Measurements from ENCODE around the gene SLCO3A1.

DNA sequence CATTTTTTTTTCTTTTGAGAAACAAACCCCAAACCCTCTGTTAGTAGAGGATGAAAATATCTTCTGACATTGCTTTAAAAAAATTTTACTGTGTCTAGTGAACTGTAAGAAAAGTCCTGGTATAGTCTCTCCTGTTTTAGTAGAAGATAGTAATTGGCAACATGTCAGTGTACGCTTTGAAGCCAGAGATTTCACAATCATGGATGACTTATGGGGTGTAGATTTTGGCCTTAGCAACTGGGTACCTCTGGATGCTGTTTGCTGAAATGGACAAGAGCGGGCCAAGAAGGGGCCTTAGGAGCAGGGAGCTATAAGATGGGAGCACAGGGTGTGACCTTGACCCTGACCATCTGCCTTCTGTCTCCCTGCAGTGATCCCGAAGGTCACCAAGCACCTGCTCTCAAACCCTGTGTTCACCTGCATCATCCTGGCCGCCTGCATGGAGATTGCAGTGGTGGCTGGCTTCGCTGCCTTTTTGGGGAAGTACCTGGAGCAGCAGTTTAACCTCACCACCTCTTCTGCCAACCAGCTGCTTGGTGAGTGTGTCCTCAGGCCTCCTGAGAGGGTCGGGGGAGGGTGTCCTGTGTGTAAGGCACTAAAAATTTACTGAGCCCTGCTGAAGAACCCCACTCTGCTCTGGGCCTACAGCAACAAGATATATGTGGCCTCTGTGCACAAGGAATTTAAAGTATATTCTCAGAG lies 266.7 kb downstream of the SLCO3A1 start:
- TF ChIP-seq, protein P1, sequence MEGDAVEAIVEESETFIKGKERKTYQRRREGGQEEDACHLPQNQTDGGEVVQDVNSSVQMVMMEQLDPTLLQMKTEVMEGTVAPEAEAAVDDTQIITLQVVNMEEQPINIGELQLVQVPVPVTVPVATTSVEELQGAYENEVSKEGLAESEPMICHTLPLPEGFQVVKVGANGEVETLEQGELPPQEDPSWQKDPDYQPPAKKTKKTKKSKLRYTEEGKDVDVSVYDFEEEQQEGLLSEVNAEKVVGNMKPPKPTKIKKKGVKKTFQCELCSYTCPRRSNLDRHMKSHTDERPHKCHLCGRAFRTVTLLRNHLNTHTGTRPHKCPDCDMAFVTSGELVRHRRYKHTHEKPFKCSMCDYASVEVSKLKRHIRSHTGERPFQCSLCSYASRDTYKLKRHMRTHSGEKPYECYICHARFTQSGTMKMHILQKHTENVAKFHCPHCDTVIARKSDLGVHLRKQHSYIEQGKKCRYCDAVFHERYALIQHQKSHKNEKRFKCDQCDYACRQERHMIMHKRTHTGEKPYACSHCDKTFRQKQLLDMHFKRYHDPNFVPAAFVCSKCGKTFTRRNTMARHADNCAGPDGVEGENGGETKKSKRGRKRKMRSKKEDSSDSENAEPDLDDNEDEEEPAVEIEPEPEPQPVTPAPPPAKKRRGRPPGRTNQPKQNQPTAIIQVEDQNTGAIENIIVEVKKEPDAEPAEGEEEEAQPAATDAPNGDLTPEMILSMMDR (IDR thresholded peaks at IDR 0.05), result no peak
- TF ChIP-seq POLR2A (IDR thresholded peaks at IDR 0.05), result no peak

Measured in adrenal gland (tissue), 5 donors.